Neural cell (in vitro differentiated cells): Measurements from ENCODE around the gene NPTN. TPM values are rescaled to one million over a fixed set of nuclear protein-coding genes. Genes with fewer than 3 reads are reported as not detected.

Experiments used
- H2AFZ ChIP-seq: fragments of 200-600, 300-800 bp; sonication (generic), shearing (Covaris generic); 2 replicates; pipeline ENCODE4 v1.6.0; 2014; ENCODE audit warnings: low read depth, mild to moderate bottlenecking, antibody characterized with exemption, low read length, moderate library complexity
- H3F3A ChIP-seq: fragments of 200-600 bp; shearing (Covaris generic); 2 replicates; pipeline ENCODE4 v1.6.1; 2016; ENCODE audit warnings: mild to moderate bottlenecking, moderate library complexity, mixed read lengths, antibody characterized with exemption, low read length; ENCODE audit not compliant: insufficient read depth, poor library complexity, severe bottlenecking
- H3K27ac ChIP-seq: fragments of 200-600, 300-800 bp; sonication (generic), shearing (Covaris generic); 2 replicates; pipeline ENCODE4 v1.5.1; 2014; ENCODE audit warnings: mild to moderate bottlenecking, low read length, moderate library complexity
- H3K27me3 ChIP-seq: fragments of 300-800, 200-600 bp; sonication (generic), shearing (Covaris generic); 2 replicates; pipeline ENCODE4 v1.6.0; 2014; ENCODE audit warnings: mild to moderate bottlenecking, low read depth, low read length, moderate library complexity; ENCODE audit not compliant: insufficient read depth
- H3K36me3 ChIP-seq: fragments of 300-800, 200-600 bp; sonication (generic), shearing (Covaris generic); 2 replicates; pipeline ENCODE4 v1.5.1; 2014; ENCODE audit warnings: mild to moderate bottlenecking, antibody characterized with exemption, low read length, moderate library complexity; ENCODE audit not compliant: insufficient read depth
- H3K4me2 ChIP-seq: fragments of 300-800, 200-600 bp; sonication (generic), shearing (Covaris generic); 2 replicates; pipeline ENCODE4 v1.6.0; 2014; ENCODE audit warnings: mild to moderate bottlenecking, low read length
- H3K4me3 ChIP-seq: fragments of 300-800, 200-600 bp; sonication (generic), shearing (Covaris generic); 2 replicates; pipeline ENCODE4 v1.5.1; 2014; ENCODE audit warnings: mild to moderate bottlenecking, low read length, moderate library complexity
- H3K79me2 ChIP-seq: fragments of 200-600 bp; shearing (Covaris generic); replicated peaks from 2 replicates; pipeline ENCODE4 v1.6.0; 2014; ENCODE audit warnings: mild to moderate bottlenecking, low read length, moderate library complexity; ENCODE audit not compliant: insufficient read depth
- H3K9ac ChIP-seq: fragments of 300-800, 200-600 bp; sonication (generic), shearing (Covaris generic); 2 replicates; pipeline ENCODE4 v1.6.1; 2016; ENCODE audit warnings: mild to moderate bottlenecking, low read length, mixed read lengths
- H3K9me2 ChIP-seq: fragments of 200-600 bp; shearing (Covaris generic); 2 replicates; pipeline ENCODE4 v1.6.1; 2016; ENCODE audit warnings: mild to moderate bottlenecking, low read length, mixed read lengths; ENCODE audit not compliant: insufficient read depth
- H3K9me3 ChIP-seq: fragments of 200-600, 300-800 bp; sonication (generic), shearing (Covaris generic); 2 replicates; pipeline ENCODE4 v1.6.1; 2016; ENCODE audit warnings: mild to moderate bottlenecking, mixed run types, low read length, moderate library complexity, mixed read lengths
- H4K20me1 ChIP-seq: fragments of 200-600 bp; shearing (Covaris generic); 2 replicates; pipeline ENCODE4 v1.6.1; 2016; ENCODE audit warnings: mild to moderate bottlenecking, mixed run types; ENCODE audit not compliant: insufficient read depth
- EP300 ChIP-seq: fragments of 450-650 bp; conservative IDR thresholded peaks from 2 replicates; pipeline ENCODE4 v1.6.1; 2014; ENCODE audit warnings: antibody characterized with exemption, mild to moderate bottlenecking, moderate library complexity; ENCODE audit not compliant: poor library complexity, severe bottlenecking
- EZH2 ChIP-seq: fragments of 200-600, 300-800 bp; shearing (Covaris generic), sonication (generic); IDR thresholded peaks from 2 replicates; pipeline ENCODE4 v1.6.1; 2014; ENCODE audit warnings: antibody characterized with exemption, low read length, borderline replicate concordance, mild to moderate bottlenecking; ENCODE audit not compliant: insufficient read depth, poor library complexity, severe bottlenecking
- MXI1 ChIP-seq: fragments of 450-650 bp; conservative IDR thresholded peaks from 2 replicates; pipeline ENCODE4 v1.6.1; 2014; ENCODE audit warnings: antibody characterized with exemption, mild to moderate bottlenecking; ENCODE audit not compliant: poor library complexity, severe bottlenecking
- POLR2AphosphoS5 ChIP-seq: IDR thresholded peaks from 2 replicates; pipeline ENCODE4 v1.6.1; 2012
- RAD21 ChIP-seq: fragments of 450-650 bp; conservative IDR thresholded peaks from 2 replicates; pipeline ENCODE4 v1.6.1; 2014; ENCODE audit warnings: antibody characterized with exemption, mild to moderate bottlenecking, moderate library complexity
- REST ChIP-seq: IDR thresholded peaks from 2 replicates; pipeline ENCODE4 v1.6.1; 2012; ENCODE audit warnings: borderline replicate concordance
- SMC3 ChIP-seq: fragments of 450-650 bp; conservative IDR thresholded peaks from 2 replicates; pipeline ENCODE4 v1.6.1; 2014; ENCODE audit warnings: antibody characterized with exemption, mild to moderate bottlenecking, moderate library complexity; ENCODE audit not compliant: poor library complexity
- TAF1 ChIP-seq: IDR thresholded peaks from 2 replicates; pipeline ENCODE4 v1.6.1; 2012; ENCODE audit warnings: low read depth
- polyA plus RNA-seq: library from polyadenylated mRNA; depleted of rRNA; stranded (reverse); fragments of >200 nt; gene quantifications from 2 replicates; pipeline ENCODE4 v1.2.3, GENCODE V29; 2014
- TF ChIP-seq, protein P1 (sequence below): fragments of 450-650 bp; IDR thresholded peaks from 2 replicates; pipeline ENCODE4 v1.5.1; 2014; ENCODE audit warnings: antibody characterized with exemption, mild to moderate bottlenecking, moderate library complexity; ENCODE audit not compliant: poor library complexity, severe bottlenecking

NPTN gene
- polyA plus RNA-seq, 1 donor from 2014 or later = 237 TPM

- Histone ChIP-seq H3K79me2 (peaks cover 59% of the 10 kb centered on the region), H3F3A (no peaks in the 10 kb centered on the region), H3K27ac (no peak overlapping the region), H3K9ac (no peak overlapping the region), H3K4me2 (no peak overlapping the region), H2AFZ (no peak overlapping the region), H4K20me1 (no peaks in the 10 kb centered on the region), H3K9me2 (no peaks in the 10 kb centered on the region), H3K9me3 (no peaks in the 10 kb centered on the region), H3K4me3 (no peak overlapping the region), H3K27me3 (no peaks in the 10 kb centered on the region), H3K36me3 (no peaks in the 10 kb centered on the region)
- TF ChIP-seq EZH2 (no peak), SMC3 (no peak), MXI1 (no peak), TAF1 (no peak), REST (no peak), EP300 (no peak), POLR2AphosphoS5 (no peak), RAD21 (no peak)
- TF ChIP-seq, protein P1, sequence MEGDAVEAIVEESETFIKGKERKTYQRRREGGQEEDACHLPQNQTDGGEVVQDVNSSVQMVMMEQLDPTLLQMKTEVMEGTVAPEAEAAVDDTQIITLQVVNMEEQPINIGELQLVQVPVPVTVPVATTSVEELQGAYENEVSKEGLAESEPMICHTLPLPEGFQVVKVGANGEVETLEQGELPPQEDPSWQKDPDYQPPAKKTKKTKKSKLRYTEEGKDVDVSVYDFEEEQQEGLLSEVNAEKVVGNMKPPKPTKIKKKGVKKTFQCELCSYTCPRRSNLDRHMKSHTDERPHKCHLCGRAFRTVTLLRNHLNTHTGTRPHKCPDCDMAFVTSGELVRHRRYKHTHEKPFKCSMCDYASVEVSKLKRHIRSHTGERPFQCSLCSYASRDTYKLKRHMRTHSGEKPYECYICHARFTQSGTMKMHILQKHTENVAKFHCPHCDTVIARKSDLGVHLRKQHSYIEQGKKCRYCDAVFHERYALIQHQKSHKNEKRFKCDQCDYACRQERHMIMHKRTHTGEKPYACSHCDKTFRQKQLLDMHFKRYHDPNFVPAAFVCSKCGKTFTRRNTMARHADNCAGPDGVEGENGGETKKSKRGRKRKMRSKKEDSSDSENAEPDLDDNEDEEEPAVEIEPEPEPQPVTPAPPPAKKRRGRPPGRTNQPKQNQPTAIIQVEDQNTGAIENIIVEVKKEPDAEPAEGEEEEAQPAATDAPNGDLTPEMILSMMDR = no peak
These were observed 25.3 kb downstream of the NPTN start for GRCh38 chr15:73607843-73608242.

DNA sequence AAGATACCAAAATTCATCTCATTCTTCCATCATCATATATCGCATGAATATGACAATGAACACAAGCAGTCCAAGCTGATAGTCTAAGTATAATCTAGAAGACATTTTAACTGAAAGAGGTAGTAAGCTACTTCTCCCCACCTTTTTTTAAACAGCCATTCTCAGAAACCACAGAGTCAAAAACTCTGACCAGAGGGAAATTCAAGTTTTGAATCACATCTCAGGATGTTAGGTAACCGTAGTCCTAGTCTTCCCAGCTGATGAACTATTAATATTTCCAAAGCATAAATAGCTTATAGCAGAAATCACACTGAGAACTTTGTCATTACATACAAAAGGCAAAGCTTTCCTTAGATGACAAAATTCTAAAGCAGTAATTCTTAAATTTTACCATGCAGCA lies 25.8 kb downstream of the NPTN start:
- Histone ChIP-seq H3F3A (no peaks in the 10 kb centered on the region), H3K27me3 (no peaks in the 10 kb centered on the region), H3K79me2 (peaks cover 56% of the 10 kb centered on the region), H3K9me2 (no peaks in the 10 kb centered on the region), H3K4me2 (no peak overlapping the region), H3K9me3 (no peaks in the 10 kb centered on the region), H3K27ac (no peak overlapping the region), H3K4me3 (no peak overlapping the region), H2AFZ (no peak overlapping the region), H4K20me1 (no peaks in the 10 kb centered on the region), H3K9ac (no peak overlapping the region), H3K36me3 (no peaks in the 10 kb centered on the region)
- TF ChIP-seq EZH2 (no peak), REST (no peak), RAD21 (no peak), SMC3 (no peak), POLR2AphosphoS5 (no peak), EP300 (no peak), MXI1 (no peak), TAF1 (no peak)
- TF ChIP-seq, protein P1 = no peak
